Measurements from ENCODE around the gene DROSHA.

The DROSHA gene

GRCh38 chr5:31381299-31381698, 150.6 kb downstream of the DROSHA start:
- Mint-ChIP-seq H3K9me3 (peaks cover 8% of the 10 kb centered on the region), H3K36me3 (ENCODE audit: low read depth) (no peaks in the 10 kb centered on the region), H3K27ac (no peak overlapping the region), H3K4me3 (peak overlapping the region; percentile 26), H3K4me1 (peaks cover 41% of the 10 kb centered on the region), H3K27me3 (ENCODE audit: low read depth, poor library complexity) (no peaks in the 10 kb centered on the region)
- no peak for TF ChIP-seq CTCF (IDR thresholded peaks at IDR 0.05)
- no peak for DNase-seq

GRCh38 chr5:31380049-31380448, 151.8 kb downstream of the DROSHA start:
- no peak overlapping the region for H3K27ac Mint-ChIP-seq
- no peak for TF ChIP-seq CTCF (IDR thresholded peaks at IDR 0.05)
- H3K9me3 Mint-ChIP-seq, result no peaks in the 10 kb centered on the region
- peaks cover 3% of the 10 kb centered on the region for H3K27me3 Mint-ChIP-seq (ENCODE audit: low read depth, poor library complexity)
- H3K36me3 Mint-ChIP-seq (ENCODE audit: low read depth), result no peaks in the 10 kb centered on the region
- H3K4me3 Mint-ChIP-seq, result no peak overlapping the region
- no peak for DNase-seq
- peaks cover 41% of the 10 kb centered on the region for H3K4me1 Mint-ChIP-seq

GRCh38 chr5:31378838-31379237, 153.1 kb downstream of the DROSHA start:
- DNase-seq, result no peak
- H3K4me3 Mint-ChIP-seq, result no peak overlapping the region

GRCh38 chr5:31378136-31378535, 153.8 kb downstream of the DROSHA start:
- Mint-ChIP-seq H3K9me3 (no peaks in the 10 kb centered on the region), H3K27ac (no peak overlapping the region), H3K4me3 (no peak overlapping the region), H3K27me3 (ENCODE audit: low read depth, poor library complexity) (peaks cover 3% of the 10 kb centered on the region), H3K36me3 (ENCODE audit: low read depth) (no peaks in the 10 kb centered on the region), H3K4me1 (peaks cover 29% of the 10 kb centered on the region)
- no peak for DNase-seq
- TF ChIP-seq CTCF (IDR thresholded peaks at IDR 0.05), result no peak

More at GRCh38 chr5:31378838-31379237, 153.1 kb downstream of the DROSHA start:
- H3K36me3 Mint-ChIP-seq (ENCODE audit: low read depth), result no peaks in the 10 kb centered on the region
- H3K9me3 Mint-ChIP-seq, result no peaks in the 10 kb centered on the region
- peaks cover 3% of the 10 kb centered on the region for H3K27me3 Mint-ChIP-seq (ENCODE audit: low read depth, poor library complexity)
- no peak for TF ChIP-seq CTCF (IDR thresholded peaks at IDR 0.05)
- H3K4me1 Mint-ChIP-seq, result peaks cover 36% of the 10 kb centered on the region
- no peak overlapping the region for H3K27ac Mint-ChIP-seq

GRCh38 chr5:31377274-31377946, 154.5 kb downstream of the DROSHA start:
- no peak for TF ChIP-seq CTCF (IDR thresholded peaks at IDR 0.05)
- Mint-ChIP-seq H3K4me1 (peaks cover 24% of the 10 kb centered on the region), H3K27ac (no peak overlapping the region), H3K36me3 (ENCODE audit: low read depth) (no peaks in the 10 kb centered on the region), H3K27me3 (ENCODE audit: low read depth, poor library complexity) (peaks cover 3% of the 10 kb centered on the region), H3K9me3 (no peaks in the 10 kb centered on the region), H3K4me3 (no peak overlapping the region)
- DNase-seq, result no peak
